GM21390 (cell line): ENCODE measurements around the gene CCDC28A.
"Not testable (repeated sequence)": the region's sequence is repeated elsewhere in the genome, so short reads cannot be mapped to it uniquely, and the experiment has no call there.

Experiments
- ATAC-seq: cut with Tn5 transposase; IDR thresholded peaks from one replicate; pipeline ENCODE4 v1.9.1; 2021; ENCODE audit not compliant: unreplicated experiment

CCDC28A gene

GRCh38 chr6:138773177-138774091 lies at the start of gene CCDC28A:
Gene CCDC28A, plus strand, starts transcription at chr6:138773769. Its CDS starts 2,352 bp downstream, at chr6:138776121.
- ATAC-seq: peak; percentile 90

GRCh38 chr6:138724015-138724414 lies 49.6 kb upstream of the CCDC28A start:
- no peak for ATAC-seq

DNA sequence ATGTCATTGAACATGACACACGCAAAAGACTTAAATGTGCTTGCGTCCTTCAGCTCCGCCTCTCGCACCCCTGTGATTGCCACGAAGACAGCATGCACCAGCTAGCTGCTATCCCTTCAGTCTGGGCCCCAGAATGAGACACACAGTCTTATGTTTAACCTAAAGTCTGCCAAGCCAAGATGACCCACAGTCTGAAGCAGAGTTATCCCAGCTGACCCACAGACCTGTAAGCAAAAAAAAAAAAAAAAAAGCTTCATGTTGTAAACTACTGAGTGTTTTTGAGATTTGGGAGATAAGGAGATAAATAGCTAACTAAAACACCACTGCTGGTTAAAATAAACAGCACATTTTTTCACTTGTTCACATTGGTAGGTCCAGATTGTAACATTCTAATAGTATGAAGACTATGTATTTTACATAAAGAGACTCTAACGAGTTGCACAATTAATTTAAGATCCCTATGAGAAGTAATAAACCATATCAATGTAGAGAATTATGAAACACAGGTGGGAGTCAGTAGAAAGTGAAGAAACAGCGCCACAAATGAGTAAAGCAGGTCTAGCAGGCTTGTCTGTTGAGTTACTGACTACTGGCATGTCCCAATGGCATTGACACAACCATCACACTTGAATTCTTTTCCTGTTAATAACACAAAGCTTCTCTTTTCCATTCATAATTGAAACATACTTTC lies 47.4 kb upstream of the CCDC28A start:
- ATAC-seq: no peak

DNA sequence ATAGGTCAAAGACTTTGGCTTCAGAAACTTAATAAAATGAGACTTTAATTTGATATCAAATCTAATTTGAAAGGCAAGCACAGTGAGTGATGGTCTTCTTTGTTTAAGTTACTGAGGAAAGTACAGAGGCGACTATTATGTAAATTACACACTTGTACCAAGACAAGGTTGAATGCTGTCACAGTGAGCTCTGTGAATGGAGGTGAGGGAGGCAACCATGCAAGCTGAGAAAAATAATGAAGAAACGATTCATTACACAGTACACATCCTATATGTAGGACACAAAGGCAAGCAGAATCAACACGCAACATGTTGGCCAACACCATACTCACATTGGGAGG lies 46.8 kb upstream of the CCDC28A start:
- ATAC-seq: no peak

DNA sequence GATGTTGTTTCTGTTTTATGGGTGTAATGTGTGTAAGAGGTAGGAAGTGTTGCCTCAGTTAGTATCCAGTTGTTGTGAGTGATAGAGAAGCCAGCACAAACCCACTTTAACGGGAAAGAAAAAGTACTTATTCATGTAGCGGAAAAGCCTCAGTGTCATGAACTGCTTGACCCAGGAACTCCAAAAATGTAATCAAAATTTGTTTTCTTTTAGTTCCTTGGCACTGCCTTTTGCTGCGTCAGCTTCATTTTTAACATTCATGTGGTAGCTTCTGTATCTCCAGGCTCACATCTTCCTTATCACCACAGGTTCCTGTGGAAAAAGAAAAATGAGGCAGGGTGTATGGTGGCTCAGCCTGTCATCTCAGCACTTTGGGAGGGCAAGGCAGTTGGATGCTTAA lies 46.4 kb upstream of the CCDC28A start:
- ATAC-seq: no peak

DNA sequence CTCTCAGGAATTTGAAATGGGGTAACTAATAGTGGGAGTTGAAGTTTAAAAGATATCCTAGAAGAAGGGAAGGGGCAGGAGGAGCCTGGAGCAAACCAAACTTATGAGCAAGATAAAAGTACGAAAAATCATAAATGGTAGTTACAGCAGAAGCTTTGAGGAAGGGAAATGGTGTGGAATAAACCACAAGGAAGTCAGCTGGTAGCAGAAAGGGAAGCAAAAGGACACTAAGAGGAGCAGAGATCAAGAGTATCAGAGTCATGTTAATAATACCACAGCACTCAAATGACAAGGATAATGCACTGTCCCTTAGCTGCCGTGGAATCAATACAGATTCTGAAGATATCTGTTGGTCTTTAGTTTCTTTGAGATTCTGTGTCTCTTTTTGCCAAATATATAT lies 44.9 kb upstream of the CCDC28A start:
- ATAC-seq: no peak

GRCh38 chr6:138730037-138730436 lies 43.5 kb upstream of the CCDC28A start:
- not testable (repeated sequence) for ATAC-seq

DNA sequence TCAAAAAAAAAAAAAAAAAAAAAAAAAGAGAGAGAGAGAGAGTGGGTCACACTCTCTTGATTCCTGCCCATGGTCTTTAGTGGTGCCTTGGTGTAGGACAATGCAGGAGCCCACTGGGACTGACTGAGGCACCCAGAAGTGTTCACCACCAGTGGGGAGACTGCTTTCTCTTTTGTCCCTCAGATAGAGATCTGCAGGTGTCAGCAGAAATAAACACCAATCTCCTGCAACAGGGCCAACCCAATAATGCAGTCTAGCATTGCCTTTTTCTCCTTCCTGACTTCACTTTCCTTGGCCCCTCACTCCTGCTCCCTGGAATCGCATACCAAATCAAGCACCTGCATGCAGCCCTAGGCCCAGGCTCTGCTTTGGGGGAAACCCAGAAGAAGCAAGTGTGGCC lies 39.0 kb upstream of the CCDC28A start:
- ATAC-seq: no peak

DNA sequence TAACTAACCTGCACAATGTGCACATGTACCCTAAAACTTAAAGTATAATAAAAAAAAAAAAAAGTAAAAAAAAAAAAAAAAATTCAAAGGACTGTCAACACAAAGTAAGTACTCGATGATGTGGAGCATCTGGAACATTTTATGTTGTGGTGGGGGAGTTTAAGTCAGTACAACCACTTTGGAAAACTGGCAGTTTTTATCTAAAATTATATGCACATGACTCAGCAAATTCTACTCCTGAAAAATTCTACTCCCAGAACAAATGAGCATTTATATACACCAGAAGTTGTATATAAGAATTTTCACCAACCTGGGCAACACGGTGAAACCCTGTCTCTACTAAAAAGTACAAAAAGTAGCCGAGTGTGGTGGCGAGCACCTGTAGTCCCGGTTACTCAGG lies 36.9 kb upstream of the CCDC28A start:
- no peak for ATAC-seq

DNA sequence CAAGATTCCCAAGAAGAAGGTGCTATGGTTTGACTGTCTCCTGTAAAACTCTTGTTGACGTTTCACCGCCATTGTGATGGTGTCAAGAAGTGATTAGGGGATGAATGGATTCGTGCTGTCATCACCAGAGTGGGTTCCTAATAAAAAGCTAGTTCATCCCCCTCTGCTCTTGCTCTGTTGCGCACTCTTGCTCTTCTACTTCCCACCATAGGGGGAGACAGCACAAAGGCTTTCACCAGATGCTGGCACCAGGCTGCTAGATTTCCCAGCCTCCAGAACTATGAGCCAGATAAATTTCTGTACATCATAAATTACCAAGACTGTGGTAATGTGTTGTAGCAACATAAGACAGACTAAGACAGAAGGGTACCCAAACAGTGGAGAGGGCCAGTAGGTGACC lies 21.6 kb upstream of the CCDC28A start:
- ATAC-seq: no peak

DNA sequence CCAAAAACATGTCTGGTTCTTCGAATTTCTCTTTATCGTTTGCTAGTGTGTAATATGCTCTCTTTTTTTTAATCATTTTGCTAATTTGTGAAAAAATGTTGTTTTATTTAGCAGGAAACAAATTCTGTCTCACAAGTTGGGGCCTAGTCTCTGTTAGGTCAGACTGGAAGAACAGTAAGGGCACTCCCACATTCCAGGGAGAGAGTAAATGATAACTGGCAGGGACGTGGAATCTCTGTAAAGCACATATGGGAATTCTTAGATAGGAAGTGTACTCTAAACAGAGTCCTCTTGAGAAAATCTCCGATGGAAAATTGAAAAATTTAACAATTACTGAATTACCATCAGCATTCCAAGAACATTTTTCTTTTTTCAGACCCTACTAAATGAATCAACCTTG lies 16.4 kb upstream of the CCDC28A start:
- ATAC-seq: no peak

DNA sequence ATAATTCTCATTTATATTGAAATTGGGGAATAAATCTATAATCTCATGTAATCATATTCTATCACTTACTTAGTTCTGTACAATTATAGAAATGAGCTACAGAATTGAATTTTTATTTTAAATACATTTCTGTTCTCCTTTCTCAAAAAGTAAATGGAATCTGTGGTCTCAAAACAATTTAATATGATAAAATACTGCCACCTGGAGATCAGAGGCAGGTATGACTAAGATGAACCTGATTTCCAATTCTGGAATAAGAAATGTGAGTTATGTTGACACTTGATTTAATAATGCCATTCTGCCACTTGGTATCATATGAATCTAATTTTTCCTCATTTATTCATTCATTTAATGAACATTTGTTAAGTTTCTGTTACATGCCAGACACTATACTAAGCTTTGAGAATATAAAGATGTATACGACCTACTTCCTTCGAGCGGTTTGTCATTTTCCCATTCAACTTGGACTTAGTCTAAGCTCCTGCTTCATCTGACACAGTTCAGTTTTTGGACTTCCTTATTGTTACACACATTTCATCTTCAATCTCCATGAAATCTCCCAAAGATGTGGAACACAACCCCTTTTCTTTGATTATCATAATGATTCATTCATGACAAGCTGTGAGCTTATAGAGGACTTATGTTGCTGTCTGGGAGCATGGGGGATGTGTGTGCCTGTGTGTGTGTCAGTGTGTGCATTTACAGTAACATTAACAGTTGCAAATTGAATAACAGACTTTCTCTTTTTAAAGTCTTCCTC lies 7.5 kb upstream of the CCDC28A start:
- ATAC-seq: no peak

DNA sequence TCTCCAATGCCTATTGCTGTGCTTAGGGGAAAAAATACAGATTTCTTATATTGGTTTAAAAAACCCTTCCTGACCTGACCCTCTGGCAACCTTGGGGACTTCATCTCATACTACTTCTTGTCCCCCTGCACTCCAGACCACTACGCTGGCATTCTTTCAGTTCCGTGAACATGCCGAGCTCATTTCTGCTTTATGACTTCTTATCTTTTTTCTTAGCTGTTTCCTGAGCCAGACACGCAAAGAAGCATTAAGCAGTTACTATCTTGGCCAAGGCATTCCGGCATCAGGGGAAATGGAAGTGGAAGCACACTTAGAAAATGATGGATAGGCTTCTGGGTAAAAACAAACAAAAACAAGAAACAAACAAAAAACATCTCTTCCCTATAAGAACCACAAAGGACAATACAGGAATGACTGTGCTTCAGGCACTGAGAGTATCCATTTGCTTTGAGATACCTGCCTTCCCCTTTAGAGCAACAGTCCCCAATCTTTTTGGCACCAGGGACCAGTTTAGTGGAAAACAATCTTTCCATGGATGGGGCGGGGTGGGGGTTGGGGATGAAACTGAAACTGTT lies 4.4 kb upstream of the CCDC28A start:
- ATAC-seq: no peak

- ATAC-seq: peak; percentile 10
Measured at GRCh38 chr6:138772596-138773176, 883 bp upstream of the CCDC28A start.

GRCh38 chr6:138774370-138774769 lies 801 bp downstream of the CCDC28A start:
- ATAC-seq: no peak

- ATAC-seq: no peak
Measured at GRCh38 chr6:138776659-138777058, 3.1 kb downstream of the CCDC28A start.

- no peak for ATAC-seq
Measured at GRCh38 chr6:138778331-138778730, 4.8 kb downstream of the CCDC28A start.

- no peak for ATAC-seq
Measured at GRCh38 chr6:138782243-138782642, 8.7 kb downstream of the CCDC28A start.

- no peak for ATAC-seq
Measured at GRCh38 chr6:138785079-138785478, 11.5 kb downstream of the CCDC28A start.

DNA sequence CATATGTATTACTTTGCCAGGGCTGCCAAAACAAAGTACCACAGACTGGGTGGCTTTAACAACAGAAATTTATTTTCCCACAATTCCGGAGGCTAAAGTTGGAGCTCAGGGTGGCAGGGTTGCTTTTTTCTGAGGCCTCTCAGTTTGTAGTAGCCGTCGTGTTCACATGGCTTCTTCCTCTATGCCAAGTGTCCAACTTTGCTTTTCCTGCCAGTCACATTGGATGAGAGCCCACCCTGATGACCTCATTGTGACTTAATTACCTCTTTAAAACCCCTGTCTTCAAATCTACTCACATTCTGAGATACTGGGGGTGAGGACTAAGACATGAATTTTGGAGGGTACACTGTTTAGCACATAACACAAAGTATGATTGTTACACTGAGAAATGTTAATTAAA lies 12.4 kb downstream of the CCDC28A start:
- ATAC-seq: no peak

GRCh38 chr6:138787138-138787537 lies 13.6 kb downstream of the CCDC28A start:
- ATAC-seq: no peak
